Parathyroid adenoma (tissue), 2 donors: ENCODE data around the gene SHANK2.

Experiments used
- H2AFZ ChIP-seq: fragments of 300-600 bp; sonication (generic); one replicate; pipeline ENCODE4 v1.7.0; 2017; ENCODE audit warnings: antibody characterized with exemption, mild to moderate bottlenecking
- H3K27ac ChIP-seq: fragments of 300-600 bp; sonication (generic); one replicate; pipeline ENCODE4 v1.7.0; 2017
- H3K27me3 ChIP-seq: fragments of 300-600 bp; sonication (generic); one replicate; pipeline ENCODE4 v1.7.0; 2017; ENCODE audit warnings: low read length; ENCODE audit not compliant: control insufficient read depth, insufficient read depth
- H3K36me3 ChIP-seq: fragments of 300-600 bp; sonication (generic); one replicate; pipeline ENCODE4 v1.7.0; 2017; ENCODE audit warnings: low read length; ENCODE audit not compliant: control insufficient read depth, insufficient read depth
- H3K4me1 ChIP-seq: fragments of 300-600 bp; sonication (generic); one replicate; pipeline ENCODE4 v1.7.0; 2017; ENCODE audit warnings: control low read depth
- H3K4me2 ChIP-seq: fragments of 300-600 bp; sonication (generic); one replicate; pipeline ENCODE4 v1.7.0; 2017; ENCODE audit warnings: low read length
- H3K4me3 ChIP-seq: fragments of 300-600 bp; sonication (generic); one replicate; pipeline ENCODE4 v1.7.0; 2017; ENCODE audit warnings: low read depth, low read length
- H3K79me2 ChIP-seq: fragments of 300-600 bp; sonication (generic); one replicate; pipeline ENCODE4 v1.7.0; 2017; ENCODE audit warnings: control low read depth
- H3K9ac ChIP-seq: fragments of 300-600 bp; sonication (generic); one replicate; pipeline ENCODE4 v1.7.0; 2017; ENCODE audit warnings: mild to moderate bottlenecking
- H3K9me3 ChIP-seq: fragments of 300-600 bp; sonication (generic); one replicate; pipeline ENCODE4 v1.7.0; 2017; ENCODE audit warnings: low read length; ENCODE audit not compliant: control insufficient read depth
- CTCF ChIP-seq: fragments of 300-600 bp; sonication (generic); IDR thresholded peaks from one replicate; pipeline ENCODE4 v1.7.0; 2017; ENCODE audit warnings: antibody characterized with exemption, mild to moderate bottlenecking
- donor health status: primary hyperparathyroidism.

The SHANK2 gene

GRCh38 chr11:71251151-71251721 is 1.1 kb downstream of the SHANK2 start:
- H3K4me2 ChIP-seq, result no peak overlapping the region
- H3K4me3 ChIP-seq, result no peak overlapping the region
- no peaks in the 10 kb centered on the region for H3K9me3 ChIP-seq
- H3K4me1 ChIP-seq, result no peaks in the 10 kb centered on the region
- H3K27ac ChIP-seq, result no peak overlapping the region
- no peaks in the 10 kb centered on the region for H3K36me3 ChIP-seq
- no peak for TF ChIP-seq CTCF
- no peaks in the 10 kb centered on the region for H3K27me3 ChIP-seq
- no peaks in the 10 kb centered on the region for H3K79me2 ChIP-seq
- no peak overlapping the region for H2AFZ ChIP-seq
- no peak overlapping the region for H3K9ac ChIP-seq

GRCh38 chr11:71250523-71251150 is 1.7 kb downstream of the SHANK2 start:
- Histone ChIP-seq H3K4me1 (no peaks in the 10 kb centered on the region), H3K4me3 (no peak overlapping the region), H3K27me3 (no peaks in the 10 kb centered on the region), H3K36me3 (no peaks in the 10 kb centered on the region), H2AFZ (no peak overlapping the region), H3K79me2 (no peaks in the 10 kb centered on the region), H3K9me3 (no peaks in the 10 kb centered on the region), H3K27ac (no peak overlapping the region), H3K9ac (no peak overlapping the region), H3K4me2 (no peak overlapping the region)
- TF ChIP-seq CTCF, result no peak

GRCh38 chr11:71249301-71249700 is 3.1 kb downstream of the SHANK2 start:
- H3K9me3 ChIP-seq, result no peaks in the 10 kb centered on the region

GRCh38 chr11:71248656-71249055 is 3.7 kb downstream of the SHANK2 start:
- H3K79me2 ChIP-seq, result no peaks in the 10 kb centered on the region
- H3K4me3 ChIP-seq, result no peak overlapping the region
- H2AFZ ChIP-seq, result no peak overlapping the region
- no peaks in the 10 kb centered on the region for H3K36me3 ChIP-seq
- no peak overlapping the region for H3K4me2 ChIP-seq
- no peaks in the 10 kb centered on the region for H3K9me3 ChIP-seq
- H3K4me1 ChIP-seq, result no peaks in the 10 kb centered on the region
- TF ChIP-seq CTCF, result no peak
- H3K9ac ChIP-seq, result no peak overlapping the region
- H3K27me3 ChIP-seq, result no peaks in the 10 kb centered on the region
- no peak overlapping the region for H3K27ac ChIP-seq

More at GRCh38 chr11:71249301-71249700, 3.1 kb downstream of the SHANK2 start:
- H2AFZ ChIP-seq, result no peak overlapping the region
- H3K36me3 ChIP-seq, result no peaks in the 10 kb centered on the region
- no peak overlapping the region for H3K4me2 ChIP-seq
- H3K27ac ChIP-seq, result no peak overlapping the region
- H3K4me1 ChIP-seq, result no peaks in the 10 kb centered on the region
- H3K79me2 ChIP-seq, result no peaks in the 10 kb centered on the region
- no peak overlapping the region for H3K9ac ChIP-seq
- H3K4me3 ChIP-seq, result no peak overlapping the region
- H3K27me3 ChIP-seq, result no peaks in the 10 kb centered on the region
- TF ChIP-seq CTCF, result no peak

GRCh38 chr11:71248251-71248570 is 4.2 kb downstream of the SHANK2 start:
- no peak overlapping the region for H3K4me3 ChIP-seq
- TF ChIP-seq CTCF, result no peak
- H3K9ac ChIP-seq, result no peak overlapping the region
- no peaks in the 10 kb centered on the region for H3K9me3 ChIP-seq
- no peak overlapping the region for H3K4me2 ChIP-seq
- no peaks in the 10 kb centered on the region for H3K27me3 ChIP-seq
- no peaks in the 10 kb centered on the region for H3K4me1 ChIP-seq
- no peaks in the 10 kb centered on the region for H3K36me3 ChIP-seq
- no peak overlapping the region for H3K27ac ChIP-seq
- H3K79me2 ChIP-seq, result no peaks in the 10 kb centered on the region
- H2AFZ ChIP-seq, result no peak overlapping the region
